K562 (cell line): ENCODE data around the gene SEMA3A. TPM values are rescaled to one million over a fixed set of nuclear protein-coding genes. Genes with fewer than 3 reads are reported as not detected.

Experiments used
- ATAC-seq: fragments of 200-7000 bp; cut with Tn5 transposase; 3 replicates; pipeline ENCODE4 v1.9.1; 2020; ENCODE audit warnings: moderate library complexity
- BruUV-seq: library from RNA; stranded (reverse); fragments of 400-500 nt; replicated peaks from 2 replicates; lab custom pipeline; 2021; lab: Mats Ljungman, UMichigan
- CTCF ChIA-PET: fragments of 300-600 bp; formaldehyde crosslinking; extraction: SDS; loops from one replicate; lab custom pipeline; 2021; ENCODE audit warnings: low intra/inter-chr PET ratio; lab: Yijun Ruan, JAX
- POLR2A ChIA-PET: fragments of 300-600, 350-650 bp; sonication (Branson Sonifier 250); formaldehyde crosslinking; extraction: SDS; loops from one replicate; lab custom pipeline; 2021; ENCODE audit warnings: antibody characterized with exemption, inconsistent platforms; lab: Yijun Ruan, JAX
- DNase-seq, 4 experiments: peaks; one replicate each; pipeline versions ENCODE4 v3.0.0 to v3.0.0-alpha.2; 2011 to 2018; ENCODE audit warnings: low spot score in 3 of 4, mixed read lengths in 3 of 4; ENCODE audit errors: extremely low read depth in 1 of 4
- FAIRE-seq: peaks from 2 replicates; lab custom pipeline; 2011; peaks lifted over from hg19 to GRCh38; lab: Jason Lieb, UNC
- H2AFZ ChIP-seq: 2 replicates; pipeline ENCODE4 v1.6.0; 2011; ENCODE audit warnings: low read depth, low read length, control low read depth, inconsistent platforms
- H3K27ac ChIP-seq: fragments of 200-600 bp; 3 replicates; pipeline ENCODE4 v1.8.0; 2011; ENCODE audit warnings: low read depth, mild to moderate bottlenecking, control low read depth, inconsistent platforms, low read length, moderate library complexity, mixed read lengths; ENCODE audit errors: extremely low read depth
- H3K27me3 ChIP-seq, 2 experiments: fragments of 300-600 bp in 1 of 2; 2 replicates in 1 of 2; 3 replicates in 1 of 2; pipeline versions ENCODE4 v1.6.0 to v1.8.0; 2011; ENCODE audit warnings: inconsistent platforms in 2 of 2, low read length in 2 of 2, mild to moderate bottlenecking in 1 of 2, mixed read lengths in 1 of 2, moderate library complexity in 1 of 2; ENCODE audit not compliant: control insufficient read depth in 2 of 2, insufficient read depth in 2 of 2
- H3K36me3 ChIP-seq: fragments of 300-600 bp; 3 replicates; pipeline ENCODE4 v1.8.0; 2011; ENCODE audit warnings: mild to moderate bottlenecking, low read length, inconsistent platforms; ENCODE audit not compliant: control insufficient read depth, insufficient read depth
- H3K4me1 ChIP-seq, 2 experiments: fragments of 200-600 bp in 1 of 2; replicated peaks in 1 of 2; 2 replicates in 1 of 2; 3 replicates in 1 of 2; pipeline versions ENCODE4 v1.5.1 to v1.8.0; 2011; ENCODE audit warnings: inconsistent platforms in 2 of 2, low read length in 2 of 2, mild to moderate bottlenecking in 1 of 2, mixed read lengths in 1 of 2, moderate library complexity in 1 of 2; ENCODE audit not compliant: control insufficient read depth in 2 of 2, insufficient read depth in 2 of 2
- H3K4me2 ChIP-seq: 2 replicates; pipeline ENCODE4 v1.6.1; 2011; ENCODE audit warnings: low read length, control low read depth, inconsistent platforms, mixed read lengths; ENCODE audit not compliant: insufficient read depth
- H3K4me3 ChIP-seq: fragments of 200-600 bp; sonication (generic), shearing (Covaris generic); 2 replicates; pipeline ENCODE4 v1.5.1; 2016; ENCODE audit warnings: control low read depth, inconsistent platforms
- H3K79me2 ChIP-seq: fragments of 200-600 bp; 3 replicates; pipeline ENCODE4 v1.8.0; 2011; ENCODE audit warnings: low read length, inconsistent platforms; ENCODE audit not compliant: control insufficient read depth, insufficient read depth
- H3K9ac ChIP-seq, 2 experiments: 2 replicates each; pipeline versions ENCODE4 v1.6.0 to v1.6.1; 2011; ENCODE audit warnings: low read depth in 2 of 2, low read length in 2 of 2, control low read depth in 1 of 2, inconsistent platforms in 1 of 2, mild to moderate bottlenecking in 1 of 2, mixed read lengths in 1 of 2; ENCODE audit not compliant: insufficient read depth in 1 of 2
- H3K9me1 ChIP-seq: one replicate; pipeline ENCODE4 v1.6.0; 2011; ENCODE audit warnings: inconsistent platforms, mild to moderate bottlenecking, low read length, moderate library complexity; ENCODE audit not compliant: control insufficient read depth, insufficient read depth
- H3K9me3 ChIP-seq: replicated peaks from 2 replicates; pipeline ENCODE4 v1.5.1; 2011; ENCODE audit warnings: low read depth, low read length, inconsistent platforms; ENCODE audit not compliant: control insufficient read depth, insufficient read depth
- H4K20me1 ChIP-seq: replicated peaks from 2 replicates; pipeline ENCODE4 v1.6.1; 2011; ENCODE audit warnings: low read length, inconsistent platforms, mixed read lengths; ENCODE audit not compliant: control insufficient read depth, insufficient read depth
- ATF7 ChIP-seq: fragments of 450-650 bp; IDR thresholded peaks from 2 replicates; pipeline ENCODE4 v1.7.1; 2014; ENCODE audit warnings: mild to moderate bottlenecking, moderate library complexity
- CBX5 ChIP-seq: IDR thresholded peaks from 2 replicates; pipeline ENCODE4 v1.6.1; 2014; ENCODE audit warnings: low read depth, borderline replicate concordance
- E2F4 ChIP-seq: sonication (generic); formaldehyde crosslinking; IDR thresholded peaks from 2 replicates; pipeline ENCODE4 v1.8.0; 2022; ENCODE audit warnings: mild to moderate bottlenecking, low read depth, missing genetic modification reagents
- MCM3 ChIP-seq: fragments of 450-650 bp; IDR thresholded peaks from 2 replicates; pipeline ENCODE4 v1.6.1; 2016
- MECOM ChIP-seq: fragments of 250-450 bp; sonication (Bioruptor Pico); IDR thresholded peaks from 2 replicates; pipeline ENCODE4 v1.8.0; 2022; ENCODE audit warnings: inconsistent platforms
- MLLT1 ChIP-seq, 2 experiments: fragments of 450-650 bp; IDR thresholded peaks; 2 replicates each; pipeline ENCODE4 v1.6.1; 2016
- NFRKB ChIP-seq: fragments of 450-650 bp; IDR thresholded peaks from 2 replicates; pipeline ENCODE4 v1.6.1; 2016; ENCODE audit warnings: low read depth
- PHF20 ChIP-seq: fragments of 450-650 bp; IDR thresholded peaks from 2 replicates; pipeline ENCODE4 v1.6.1; 2018; ENCODE audit not compliant: partially characterized antibody
- RBM17 ChIP-seq: fragments of 200-400 bp; formaldehyde crosslinking; IDR thresholded peaks from 2 replicates; pipeline ENCODE4 v1.6.1; 2017; ENCODE audit warnings: low read depth, mild to moderate bottlenecking, low read length, borderline replicate concordance
- RBM25 ChIP-seq: fragments of 200-400 bp; formaldehyde crosslinking; IDR thresholded peaks from 2 replicates; pipeline ENCODE4 v1.6.1; 2018; ENCODE audit warnings: low read length, low read depth, moderate library complexity; ENCODE audit not compliant: severe bottlenecking
- SP1 ChIP-seq: sonication (generic); formaldehyde crosslinking; IDR thresholded peaks from 2 replicates; pipeline ENCODE4 v1.8.1; 2022; ENCODE audit warnings: mild to moderate bottlenecking, missing genetic modification reagents
- SPI1 ChIP-seq: IDR thresholded peaks from 2 replicates; pipeline ENCODE4 v1.6.1; 2011; ENCODE audit warnings: low read depth, low read length, control low read depth, borderline replicate concordance
- TCF3 ChIP-seq: sonication (generic); formaldehyde crosslinking; IDR thresholded peaks from 2 replicates; pipeline ENCODE4 v1.4.0; 2020; ENCODE audit warnings: mild to moderate bottlenecking, missing genetic modification reagents
- TEAD1 ChIP-seq, 2 experiments: fragments of 450-650 bp in 1 of 2; sonication (generic) in 1 of 2; formaldehyde crosslinking; IDR thresholded peaks; 2 replicates each; pipeline versions ENCODE4 v1.4.0 to v1.8.0; 2020 to 2022; ENCODE audit warnings: mild to moderate bottlenecking in 2 of 2, missing genetic modification reagents in 1 of 2
- ZNF224 ChIP-seq: sonication (generic); formaldehyde crosslinking; IDR thresholded peaks from 2 replicates; pipeline ENCODE4 v1.8.0; 2022; ENCODE audit warnings: mild to moderate bottlenecking, missing genetic modification reagents
- ZNF609 ChIP-seq: sonication (generic); formaldehyde crosslinking; IDR thresholded peaks from 2 replicates; pipeline ENCODE4 v1.8.1; 2023; ENCODE audit warnings: missing genetic modification reagents, mild to moderate bottlenecking, borderline replicate concordance
- ZSCAN32 ChIP-seq: fragments of 450-650 bp; formaldehyde crosslinking; IDR thresholded peaks from 2 replicates; pipeline ENCODE4 v1.4.0; 2020; ENCODE audit warnings: mild to moderate bottlenecking, moderate library complexity
- WGBS: fragments of 100-300 bp; shearing (Covaris generic); methylation state at CpG from one replicate; pipeline ENCODE4 v1.1.6; 2016; ENCODE audit warnings: low coverage, mixed read lengths; ENCODE audit not compliant: insufficient coverage; ENCODE audit errors: missing lambda C conversion rate; 5-methylcytosine and 5-hydroxymethylcytosine counted together
- in situ Hi-C: fragments of 300-500 bp; cut with MboI; formaldehyde crosslinking; loops from 4 replicates; pipeline ENCODE4 v1.15.0; 2018; ENCODE audit warnings: inconsistent platforms, mixed read lengths
- intact Hi-C: fragments of 100-400 bp; cut with micrococcal nuclease; formaldehyde crosslinking; loops from 2 replicates; pipeline ENCODE4 v1.14.2; 2022
- polyA plus RNA-seq, 8 experiments: library from polyadenylated mRNA; depleted of rRNA in 4 of 8; stranded (reverse) in 5 of 8; unstranded in 3 of 8; fragments of >200 nt; fragmentation: Nextera tagmentation in 2 of 8; fragmentation: Illumina TruSeq in 1 of 8; extraction: Ambion mirVana in 2 of 8; extraction: Trizol in 1 of 8; gene quantifications; 2 replicates each; pipeline versions ENCODE4 v1.2.1 to v1.2.3, GENCODE V29; 2011 to 2014; ENCODE audit warnings: inconsistent platforms in 1 of 8, missing spikeins in 1 of 8
- total RNA-seq, 7 experiments: library from RNA; depleted of rRNA in 6 of 7; stranded (reverse); fragments of >200 nt in 6 of 7; fragmentation: Illumina TruSeq in 2 of 7; extraction: Trizol in 2 of 7; gene quantifications; 2 replicates each; pipeline versions ENCODE4 v1.2.1 to v1.2.3, GENCODE V29; 2011 to 2021; ENCODE audit warnings: low replicate concordance in 1 of 7

The SEMA3A gene
- total and polyA plus RNA-seq, 9 of the 15 experiments (the other 6 are each of a cell fraction or from before 2014, with no cell fraction given) = 0.36 to 3.0 (median 1.1) TPM

DNA sequence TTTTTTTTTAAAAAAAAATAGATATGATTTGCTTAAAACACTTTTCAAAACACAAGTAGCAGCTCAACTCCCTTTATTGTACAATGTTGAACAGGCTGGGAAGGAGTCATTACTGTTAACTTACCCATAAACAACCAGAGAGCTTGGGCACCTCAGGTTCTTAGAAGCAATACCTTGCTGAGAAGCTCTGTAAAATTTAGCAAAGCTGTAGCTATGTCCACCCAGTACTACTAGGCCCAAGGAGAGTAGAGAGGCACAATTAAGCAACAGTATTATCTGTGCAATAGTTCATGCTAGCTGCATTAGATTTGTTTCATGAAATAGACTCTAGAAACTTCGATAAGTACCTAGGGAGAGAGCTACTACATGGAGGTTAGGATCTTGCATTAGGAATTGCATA, 32.0 kb downstream of the SEMA3A start:
- in situ Hi-C loops (no loop called here), intact Hi-C loops (no loop called here)
- Histone ChIP-seq H2AFZ (no peak overlapping the region), H3K79me2 (no peaks in the 10 kb centered on the region), H3K27ac (no peak overlapping the region), H4K20me1 (no peaks in the 10 kb centered on the region), H3K9me1 (no peaks in the 10 kb centered on the region), H3K4me1 (no peaks in the 10 kb centered on the region), H3K4me2 (no peak overlapping the region), H3K9me3 (no peaks in the 10 kb centered on the region; the same call in 1 of the 2 replicates), H3K4me3 (no peak overlapping the region), H3K27me3 (no peaks in the 10 kb centered on the region), H3K36me3 (no peaks in the 10 kb centered on the region), H3K9ac (no peak overlapping the region)
- ChIA-PET CTCF (no interaction called here), POLR2A (no interaction called here)
- BruUV-seq = no TSS peak
- ATAC-seq (no peak), FAIRE-seq (no peak), DNase-seq (no peak)
- 5% methylated on average over 1 of the region's 1 CpG for WGBS
- TF ChIP-seq ZNF609 (CRISPR knock-in tag) (no peak), SP1 (CRISPR knock-in tag) (no peak), RBM25 (no peak), ZSCAN32 (CRISPR knock-in tag) (no peak), MCM3 (no peak), ZNF224 (no peak), ATF7 (no peak), PHF20 (no peak), MLLT1 (IDR thresholded peaks at IDR 0.05) (no peak), TEAD1 (CRISPR knock-in tag; IDR thresholded peaks at IDR 0.05) (no peak), E2F4 (CRISPR knock-in tag) (no peak), TCF3 (CRISPR knock-in tag) (no peak), CBX5 (no peak), MECOM (CRISPR knock-in tag) (no peak), SPI1 (no peak), NFRKB (no peak), RBM17 (no peak)
